A549 (cell line): ENCODE results near the gene NFU1. TPM values are rescaled to one million over a fixed set of nuclear protein-coding genes. Genes with fewer than 3 reads are reported as not detected.

ENCODE experiments used
- ATAC-seq, 2 experiments: fragments of 200-7000 bp in 1 of 2; fragments of >200 bp in 1 of 2; cut with Nextera tagmentation in 1 of 2; cut with Tn5 transposase in 1 of 2; 3 replicates each; pipeline versions ENCODE4 v1.8.0 to v1.9.1; 2018 to 2020; ENCODE audit warnings: mild to moderate bottlenecking in 1 of 2, moderate library complexity in 1 of 2
- CTCF ChIA-PET: fragments of 300-600 bp; sonication (Branson Sonifier 250); formaldehyde crosslinking; extraction: SDS; loops from one replicate; lab custom pipeline; 2021; ENCODE audit warnings: antibody characterized with exemption, inconsistent platforms; lab: Yijun Ruan, JAX
- POLR2A ChIA-PET: fragments of 350-600 bp; formaldehyde crosslinking; extraction: SDS; loops from one replicate; lab custom pipeline; 2021; ENCODE audit warnings: antibody characterized with exemption, inconsistent platforms; lab: Yijun Ruan, JAX
- DNase-seq, 2 experiments: peaks; one replicate each; pipeline versions ENCODE4 v3.0.0 to v3.0.0-alpha.2; 2011 to 2016; ENCODE audit warnings: low read depth in 1 of 2, low spot score in 1 of 2
- FAIRE-seq: peaks from 2 replicates; lab custom pipeline; 2011; peaks lifted over from hg19 to GRCh38; lab: Jason Lieb, UNC
- H3K27ac ChIP-seq, 2 experiments: fragments of >200 bp; sonication (Bioruptor Twin); formaldehyde crosslinking; 3 replicates each; pipeline ENCODE4 v1.5.1; 2016 to 2017
- H3K4me1 ChIP-seq: fragments of >200 bp; sonication (Bioruptor Twin); formaldehyde crosslinking; 3 replicates; pipeline ENCODE4 v1.6.1; 2016
- H3K4me2 ChIP-seq: fragments of >200 bp; sonication (Bioruptor Twin); formaldehyde crosslinking; 3 replicates; pipeline ENCODE4 v1.6.1; 2016
- H3K4me3 ChIP-seq: fragments of >200 bp; sonication (Bioruptor Twin); formaldehyde crosslinking; 3 replicates; pipeline ENCODE4 v1.5.1; 2016
- H3K9me3 ChIP-seq: fragments of >200 bp; sonication (Bioruptor Twin); formaldehyde crosslinking; 3 replicates; pipeline ENCODE4 v1.6.1; 2016
- EHF ChIP-seq: fragments of 250-450 bp; sonication (Bioruptor Pico); IDR thresholded peaks from 2 replicates; pipeline ENCODE4 v1.5.0; 2020; ENCODE audit warnings: mild to moderate bottlenecking
- EP300 ChIP-seq, 2 experiments: fragments of >200 bp; sonication (Bioruptor Twin); formaldehyde crosslinking; IDR thresholded peaks; 2 replicates in 1 of 2; 3 replicates in 1 of 2; pipeline ENCODE4 v1.6.1; 2016 to 2017
- FOXS1 ChIP-seq: fragments of 250-450 bp; sonication (Bioruptor Pico); IDR thresholded peaks from 2 replicates; pipeline ENCODE4 v1.5.0; 2020; ENCODE audit warnings: mild to moderate bottlenecking, moderate library complexity
- HDAC2 ChIP-seq: fragments of 200-600 bp; sonication (generic); IDR thresholded peaks from 2 replicates; pipeline ENCODE4 v1.6.1; 2016
- HEYL ChIP-seq: fragments of 250-450 bp; sonication (Bioruptor Pico); IDR thresholded peaks from 2 replicates; pipeline ENCODE4 v1.8.0; 2021; ENCODE audit warnings: mild to moderate bottlenecking, moderate library complexity
- MAFK ChIP-seq: fragments of 450-650 bp; IDR thresholded peaks from 2 replicates; pipeline ENCODE4 v1.6.1; 2014; ENCODE audit not compliant: partially characterized antibody
- MYC ChIP-seq: IDR thresholded peaks from 2 replicates; pipeline ENCODE4 v1.6.1; 2012; ENCODE audit warnings: mild to moderate bottlenecking, inconsistent platforms, low read length, improper control_type of control experiment, borderline replicate concordance
- NPAS2 ChIP-seq: fragments of 250-450 bp; sonication (Bioruptor Pico); IDR thresholded peaks from 2 replicates; pipeline ENCODE4 v1.8.0; 2022; ENCODE audit warnings: mild to moderate bottlenecking, moderate library complexity, borderline replicate concordance
- PHF8 ChIP-seq: fragments of 200-600 bp; sonication (generic); IDR thresholded peaks from 2 replicates; pipeline ENCODE4 v1.6.1; 2016; ENCODE audit warnings: low read depth, mild to moderate bottlenecking, antibody characterized with exemption, moderate library complexity, borderline replicate concordance
- POLR2AphosphoS2 ChIP-seq: conservative IDR thresholded peaks from 2 replicates; pipeline ENCODE4 v1.6.1; 2012; ENCODE audit warnings: low read length, improper control_type of control experiment, inconsistent platforms
- RFX5 ChIP-seq: fragments of 450-650 bp; IDR thresholded peaks from 2 replicates; pipeline ENCODE4 v1.7.1; 2014; ENCODE audit warnings: antibody characterized with exemption, mild to moderate bottlenecking, moderate library complexity
- ZFP36 ChIP-seq: fragments of 450-650 bp; IDR thresholded peaks from 2 replicates; pipeline ENCODE4 v1.6.1; 2014; ENCODE audit warnings: borderline replicate concordance; ENCODE audit not compliant: partially characterized antibody
- ZSCAN20 ChIP-seq: fragments of 250-450 bp; sonication (Bioruptor Pico); IDR thresholded peaks from 2 replicates; pipeline ENCODE4 v1.8.0; 2022; ENCODE audit warnings: mild to moderate bottlenecking, moderate library complexity
- WGBS: methylation state at CpG from one replicate; pipeline ENCODE4 v1.1.6; 2017; ENCODE audit errors: missing lambda C conversion rate; 5-methylcytosine and 5-hydroxymethylcytosine counted together
- polyA plus RNA-seq, 4 experiments: library from polyadenylated mRNA; depleted of rRNA in 3 of 4; stranded (reverse); fragments of >200 nt; fragmentation: RNase III in 1 of 4; extraction: RNeasy Plus Mini Kit Qiagen cat#74134 plus additional on column Dnase treatment in 1 of 4; gene quantifications; 2 replicates in 3 of 4; 3 replicates in 1 of 4; pipeline ENCODE4 v1.2.3, GENCODE V29; 2011 to 2017
- TF ChIP-seq, protein P1 (sequence below): IDR thresholded peaks from 2 replicates; pipeline ENCODE4 v1.6.1; 2012; ENCODE audit warnings: low read depth, borderline replicate concordance
- TF ChIP-seq, protein P2 (sequence below): fragments of 250-450 bp; sonication (Bioruptor Pico); IDR thresholded peaks from 2 replicates; pipeline ENCODE4 v1.5.0; 2021; ENCODE audit warnings: mild to moderate bottlenecking, moderate library complexity, borderline replicate concordance
- TF ChIP-seq, protein P3 (sequence below): fragments of 250-450 bp; sonication (Bioruptor Pico); IDR thresholded peaks from 2 replicates; pipeline ENCODE4 v1.5.0; 2020; ENCODE audit warnings: low read depth, mild to moderate bottlenecking, moderate library complexity
- TF ChIP-seq, protein P4 (sequence below): fragments of 450-650 bp; IDR thresholded peaks from 2 replicates; pipeline ENCODE4 v1.6.1; 2014; ENCODE audit warnings: antibody characterized with exemption
- TF ChIP-seq, protein P5 (sequence below): fragments of >200 bp; sonication (Bioruptor Twin); formaldehyde crosslinking; IDR thresholded peaks from 3 replicates; pipeline ENCODE4 v1.5.1; 2016
- TF ChIP-seq, protein P6 (sequence below): fragments of 200-600 bp; sonication (generic); IDR thresholded peaks from 2 replicates; pipeline ENCODE4 v1.6.1; 2016; ENCODE audit warnings: antibody characterized with exemption, mild to moderate bottlenecking, moderate library complexity
- TF ChIP-seq, protein P7 (sequence below): fragments of 150-350 bp; IDR thresholded peaks from 2 replicates; pipeline ENCODE4 v1.6.1; 2014; ENCODE audit warnings: low read depth, mild to moderate bottlenecking, low read length

NFU1 gene
- polyA plus RNA-seq, 2 of the 4 experiments (the other 2 are of a cell fraction) = 61.4 to 99.2 TPM

DNA sequence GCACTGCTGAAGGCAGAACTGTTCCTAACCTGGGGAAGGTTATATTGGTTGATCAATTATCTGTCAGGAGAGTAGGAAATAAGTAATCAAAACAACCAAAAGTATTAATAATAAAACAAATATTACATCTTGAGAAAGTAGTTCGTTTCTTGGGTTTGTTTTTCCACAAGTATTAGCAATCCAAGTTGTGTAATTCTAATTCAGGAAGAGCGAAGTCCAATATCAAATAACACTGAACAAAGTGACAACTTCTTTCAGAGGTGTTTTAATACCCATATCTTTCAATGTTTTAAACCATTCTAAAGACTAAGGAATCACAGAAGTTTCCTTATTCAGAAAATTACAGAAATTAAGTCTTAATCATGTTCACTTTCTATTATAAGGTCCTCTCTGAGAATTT, 34.6 kb upstream of the NFU1 start (continued):
- TF ChIP-seq, protein P1, sequence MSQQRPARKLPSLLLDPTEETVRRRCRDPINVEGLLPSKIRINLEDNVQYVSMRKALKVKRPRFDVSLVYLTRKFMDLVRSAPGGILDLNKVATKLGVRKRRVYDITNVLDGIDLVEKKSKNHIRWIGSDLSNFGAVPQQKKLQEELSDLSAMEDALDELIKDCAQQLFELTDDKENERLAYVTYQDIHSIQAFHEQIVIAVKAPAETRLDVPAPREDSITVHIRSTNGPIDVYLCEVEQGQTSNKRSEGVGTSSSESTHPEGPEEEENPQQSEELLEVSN = no peak

DNA sequence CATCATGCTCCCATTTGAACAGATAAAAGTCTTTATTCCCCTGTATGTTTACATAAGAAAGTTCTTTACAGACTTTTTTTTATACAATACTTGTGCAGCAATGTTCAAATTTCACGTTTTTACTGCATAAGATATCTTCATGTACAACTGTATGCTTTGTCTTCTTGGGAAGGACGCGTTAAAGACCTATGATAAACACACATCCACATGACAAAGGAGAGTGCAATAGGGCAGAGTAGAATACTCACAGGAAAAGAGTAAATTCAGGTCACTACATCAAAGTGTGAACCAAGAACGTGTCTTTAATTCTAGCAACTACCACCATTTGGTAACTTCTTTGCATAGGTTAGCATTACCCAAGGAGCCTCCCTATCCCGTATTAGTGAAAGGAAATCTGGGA, 33.7 kb upstream of the NFU1 start:
- H3K9me3 ChIP-seq = no peaks in the 10 kb centered on the region
- FAIRE-seq (no peak), ATAC-seq (no peak), DNase-seq (no peak)
- H3K4me3 ChIP-seq = no peak overlapping the region
- TF ChIP-seq MAFK = no peak
- TF ChIP-seq EP300 (IDR thresholded peaks at IDR 0.05) = no peak
- no peak for TF ChIP-seq POLR2AphosphoS2
- no peak for TF ChIP-seq ZSCAN20 (CRISPR knock-in tag)
- TF ChIP-seq EHF (CRISPR knock-in tag) = no peak
- TF ChIP-seq, protein P2, sequence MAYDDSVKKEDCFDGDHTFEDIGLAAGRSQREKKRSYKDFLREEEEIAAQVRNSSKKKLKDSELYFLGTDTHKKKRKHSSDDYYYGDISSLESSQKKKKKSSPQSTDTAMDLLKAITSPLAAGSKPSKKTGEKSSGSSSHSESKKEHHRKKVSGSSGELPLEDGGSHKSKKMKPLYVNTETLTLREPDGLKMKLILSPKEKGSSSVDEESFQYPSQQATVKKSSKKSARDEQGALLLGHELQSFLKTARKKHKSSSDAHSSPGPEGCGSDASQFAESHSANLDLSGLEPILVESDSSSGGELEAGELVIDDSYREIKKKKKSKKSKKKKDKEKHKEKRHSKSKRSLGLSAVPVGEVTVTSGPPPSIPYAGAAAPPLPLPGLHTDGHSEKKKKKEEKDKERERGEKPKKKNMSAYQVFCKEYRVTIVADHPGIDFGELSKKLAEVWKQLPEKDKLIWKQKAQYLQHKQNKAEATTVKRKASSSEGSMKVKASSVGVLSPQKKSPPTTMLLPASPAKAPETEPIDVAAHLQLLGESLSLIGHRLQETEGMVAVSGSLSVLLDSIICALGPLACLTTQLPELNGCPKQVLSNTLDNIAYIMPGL = no peak
- TF ChIP-seq, protein P3, sequence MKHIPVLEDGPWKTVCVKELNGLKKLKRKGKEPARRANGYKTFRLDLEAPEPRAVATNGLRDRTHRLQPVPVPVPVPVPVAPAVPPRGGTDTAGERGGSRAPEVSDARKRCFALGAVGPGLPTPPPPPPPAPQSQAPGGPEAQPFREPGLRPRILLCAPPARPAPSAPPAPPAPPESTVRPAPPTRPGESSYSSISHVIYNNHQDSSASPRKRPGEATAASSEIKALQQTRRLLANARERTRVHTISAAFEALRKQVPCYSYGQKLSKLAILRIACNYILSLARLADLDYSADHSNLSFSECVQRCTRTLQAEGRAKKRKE (CRISPR knock-in tag) = no peak
- no peak for TF ChIP-seq FOXS1
- no peak for TF ChIP-seq HDAC2
- TF ChIP-seq, protein P4, sequence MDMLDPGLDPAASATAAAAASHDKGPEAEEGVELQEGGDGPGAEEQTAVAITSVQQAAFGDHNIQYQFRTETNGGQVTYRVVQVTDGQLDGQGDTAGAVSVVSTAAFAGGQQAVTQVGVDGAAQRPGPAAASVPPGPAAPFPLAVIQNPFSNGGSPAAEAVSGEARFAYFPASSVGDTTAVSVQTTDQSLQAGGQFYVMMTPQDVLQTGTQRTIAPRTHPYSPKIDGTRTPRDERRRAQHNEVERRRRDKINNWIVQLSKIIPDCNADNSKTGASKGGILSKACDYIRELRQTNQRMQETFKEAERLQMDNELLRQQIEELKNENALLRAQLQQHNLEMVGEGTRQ = no peak
- no peak for TF ChIP-seq ZFP36
- TF ChIP-seq, protein P5, sequence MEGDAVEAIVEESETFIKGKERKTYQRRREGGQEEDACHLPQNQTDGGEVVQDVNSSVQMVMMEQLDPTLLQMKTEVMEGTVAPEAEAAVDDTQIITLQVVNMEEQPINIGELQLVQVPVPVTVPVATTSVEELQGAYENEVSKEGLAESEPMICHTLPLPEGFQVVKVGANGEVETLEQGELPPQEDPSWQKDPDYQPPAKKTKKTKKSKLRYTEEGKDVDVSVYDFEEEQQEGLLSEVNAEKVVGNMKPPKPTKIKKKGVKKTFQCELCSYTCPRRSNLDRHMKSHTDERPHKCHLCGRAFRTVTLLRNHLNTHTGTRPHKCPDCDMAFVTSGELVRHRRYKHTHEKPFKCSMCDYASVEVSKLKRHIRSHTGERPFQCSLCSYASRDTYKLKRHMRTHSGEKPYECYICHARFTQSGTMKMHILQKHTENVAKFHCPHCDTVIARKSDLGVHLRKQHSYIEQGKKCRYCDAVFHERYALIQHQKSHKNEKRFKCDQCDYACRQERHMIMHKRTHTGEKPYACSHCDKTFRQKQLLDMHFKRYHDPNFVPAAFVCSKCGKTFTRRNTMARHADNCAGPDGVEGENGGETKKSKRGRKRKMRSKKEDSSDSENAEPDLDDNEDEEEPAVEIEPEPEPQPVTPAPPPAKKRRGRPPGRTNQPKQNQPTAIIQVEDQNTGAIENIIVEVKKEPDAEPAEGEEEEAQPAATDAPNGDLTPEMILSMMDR = no peak
- no peak for TF ChIP-seq PHF8
- no peak for TF ChIP-seq RFX5
- TF ChIP-seq MYC = no peak
- TF ChIP-seq, protein P6, sequence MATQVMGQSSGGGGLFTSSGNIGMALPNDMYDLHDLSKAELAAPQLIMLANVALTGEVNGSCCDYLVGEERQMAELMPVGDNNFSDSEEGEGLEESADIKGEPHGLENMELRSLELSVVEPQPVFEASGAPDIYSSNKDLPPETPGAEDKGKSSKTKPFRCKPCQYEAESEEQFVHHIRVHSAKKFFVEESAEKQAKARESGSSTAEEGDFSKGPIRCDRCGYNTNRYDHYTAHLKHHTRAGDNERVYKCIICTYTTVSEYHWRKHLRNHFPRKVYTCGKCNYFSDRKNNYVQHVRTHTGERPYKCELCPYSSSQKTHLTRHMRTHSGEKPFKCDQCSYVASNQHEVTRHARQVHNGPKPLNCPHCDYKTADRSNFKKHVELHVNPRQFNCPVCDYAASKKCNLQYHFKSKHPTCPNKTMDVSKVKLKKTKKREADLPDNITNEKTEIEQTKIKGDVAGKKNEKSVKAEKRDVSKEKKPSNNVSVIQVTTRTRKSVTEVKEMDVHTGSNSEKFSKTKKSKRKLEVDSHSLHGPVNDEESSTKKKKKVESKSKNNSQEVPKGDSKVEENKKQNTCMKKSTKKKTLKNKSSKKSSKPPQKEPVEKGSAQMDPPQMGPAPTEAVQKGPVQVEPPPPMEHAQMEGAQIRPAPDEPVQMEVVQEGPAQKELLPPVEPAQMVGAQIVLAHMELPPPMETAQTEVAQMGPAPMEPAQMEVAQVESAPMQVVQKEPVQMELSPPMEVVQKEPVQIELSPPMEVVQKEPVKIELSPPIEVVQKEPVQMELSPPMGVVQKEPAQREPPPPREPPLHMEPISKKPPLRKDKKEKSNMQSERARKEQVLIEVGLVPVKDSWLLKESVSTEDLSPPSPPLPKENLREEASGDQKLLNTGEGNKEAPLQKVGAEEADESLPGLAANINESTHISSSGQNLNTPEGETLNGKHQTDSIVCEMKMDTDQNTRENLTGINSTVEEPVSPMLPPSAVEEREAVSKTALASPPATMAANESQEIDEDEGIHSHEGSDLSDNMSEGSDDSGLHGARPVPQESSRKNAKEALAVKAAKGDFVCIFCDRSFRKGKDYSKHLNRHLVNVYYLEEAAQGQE = no peak
- no peak for TF ChIP-seq HEYL
- TF ChIP-seq, protein P7, sequence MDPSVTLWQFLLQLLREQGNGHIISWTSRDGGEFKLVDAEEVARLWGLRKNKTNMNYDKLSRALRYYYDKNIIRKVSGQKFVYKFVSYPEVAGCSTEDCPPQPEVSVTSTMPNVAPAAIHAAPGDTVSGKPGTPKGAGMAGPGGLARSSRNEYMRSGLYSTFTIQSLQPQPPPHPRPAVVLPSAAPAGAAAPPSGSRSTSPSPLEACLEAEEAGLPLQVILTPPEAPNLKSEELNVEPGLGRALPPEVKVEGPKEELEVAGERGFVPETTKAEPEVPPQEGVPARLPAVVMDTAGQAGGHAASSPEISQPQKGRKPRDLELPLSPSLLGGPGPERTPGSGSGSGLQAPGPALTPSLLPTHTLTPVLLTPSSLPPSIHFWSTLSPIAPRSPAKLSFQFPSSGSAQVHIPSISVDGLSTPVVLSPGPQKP = no peak
- TF ChIP-seq NPAS2 (CRISPR knock-in tag) = no peak
- TF ChIP-seq, protein P1 = no peak
- 0 out of 3 replicates have a peak, but pooled peaks cover 4% of the 10 kb centered on the region for H3K4me1 ChIP-seq
- ChIA-PET CTCF (interaction anchor here (0.8 kb wide), 1 partner anchor 99 kb away, joined by 3 read pairs; no protein-coding TSS in a partner anchor), POLR2A (no interaction called here)
- no peak overlapping the region for H3K27ac ChIP-seq
- H3K4me2 ChIP-seq = no peak overlapping the region
- WGBS = 74% methylated on average over 5 of the region's 5 CpGs
